ENCODE measurements around the gene KRT78. TPM values are rescaled to one million over a fixed set of nuclear protein-coding genes. Genes with fewer than 3 reads are reported as not detected.

The KRT78 gene
- total RNA-seq, 1 donor from 2014 or later, result not detected

- Histone ChIP-seq H3K4me1 (no peaks in the 10 kb centered on the region), H3K36me3 (no peaks in the 10 kb centered on the region), H3K27me3 (ENCODE audit: low read depth) (peaks cover 73% of the 10 kb centered on the region), H3K27ac (replicated peaks) (no peak overlapping the region), H3K4me3 (no peak overlapping the region), H3K9me3 (replicated peaks) (no peaks in the 10 kb centered on the region)
- intact Hi-C loops (cut with micrococcal nuclease), result no loop called here
- TF ChIP-seq CTCF (IDR thresholded peaks at IDR 0.05; ENCODE audit: borderline replicate concordance), result no peak
- DNase-seq, result no peak
Observed at GRCh38 chr12:52847335-52848102, 1.3 kb downstream of the KRT78 start.

DNA sequence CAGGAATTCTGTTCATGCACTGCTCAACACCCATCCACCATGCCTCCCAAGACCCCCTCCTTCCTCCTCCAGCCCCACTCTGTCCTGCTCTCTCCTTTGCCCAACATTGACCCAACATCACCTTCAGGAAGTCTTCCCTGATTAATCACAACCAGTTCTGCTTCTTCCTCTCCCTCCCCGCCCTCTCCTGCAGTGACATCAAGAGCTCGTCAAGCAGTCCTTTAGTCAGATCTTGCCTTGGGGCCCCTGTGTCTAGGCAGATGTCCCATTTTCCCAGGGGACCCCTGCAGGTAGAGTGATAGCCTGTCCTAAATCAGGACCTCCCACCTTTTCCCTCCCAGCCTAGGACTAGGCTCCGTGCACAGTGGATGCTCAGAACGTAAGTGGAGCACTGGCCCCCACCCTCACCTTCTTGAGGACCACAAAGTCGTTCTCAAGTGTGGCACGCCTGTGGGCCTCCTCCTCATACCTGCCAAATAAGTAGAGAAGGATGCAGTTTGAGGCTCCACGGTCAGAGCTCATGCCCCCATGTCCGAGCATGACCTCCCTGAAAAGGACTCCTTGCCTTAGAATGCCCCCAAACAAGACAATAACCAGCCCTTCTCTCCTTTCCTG is 2.3 kb downstream of the KRT78 start:
- no peak overlapping the region for H3K27ac ChIP-seq (replicated peaks)
- intact Hi-C loops (cut with micrococcal nuclease), result no loop called here
- no peaks in the 10 kb centered on the region for H3K9me3 ChIP-seq (replicated peaks)
- no peak overlapping the region for H3K4me3 ChIP-seq
- TF ChIP-seq CTCF (IDR thresholded peaks at IDR 0.05; ENCODE audit: borderline replicate concordance), result no peak
- H3K27me3 ChIP-seq (ENCODE audit: low read depth), result peaks cover 69% of the 10 kb centered on the region
- H3K4me1 ChIP-seq, result no peaks in the 10 kb centered on the region
- H3K36me3 ChIP-seq, result no peaks in the 10 kb centered on the region
- DNase-seq, result no peak

DNA sequence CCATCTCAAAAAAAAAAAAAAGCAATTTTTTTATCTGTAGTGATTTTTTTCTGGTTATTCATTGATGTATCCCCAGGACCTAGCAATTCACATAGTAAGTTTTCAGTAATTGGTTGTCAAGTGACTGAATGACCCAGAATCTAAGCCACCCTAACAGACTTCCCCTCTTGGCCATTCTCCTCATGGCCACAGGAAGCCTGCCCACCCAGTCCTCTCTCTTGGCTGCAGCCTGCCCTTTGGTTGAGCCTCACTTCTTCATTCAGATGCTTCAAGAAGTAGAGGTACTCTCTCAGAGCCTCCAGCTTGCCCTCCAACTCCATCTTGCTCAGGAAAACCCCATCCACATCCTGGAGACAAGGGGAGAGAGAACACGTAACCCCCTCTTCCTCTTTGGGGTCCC is 2.8 kb downstream of the KRT78 start:
- Histone ChIP-seq H3K27me3 (ENCODE audit: low read depth) (peaks cover 69% of the 10 kb centered on the region), H3K4me1 (no peaks in the 10 kb centered on the region), H3K27ac (replicated peaks) (no peak overlapping the region), H3K4me3 (no peak overlapping the region), H3K36me3 (no peaks in the 10 kb centered on the region), H3K9me3 (replicated peaks) (no peaks in the 10 kb centered on the region)
- DNase-seq, result no peak
- intact Hi-C loops (cut with micrococcal nuclease), result no loop called here
- no peak for TF ChIP-seq CTCF (IDR thresholded peaks at IDR 0.05; ENCODE audit: borderline replicate concordance)

- no peak for DNase-seq
- no peak overlapping the region for H3K27ac ChIP-seq (replicated peaks)
- no peaks in the 10 kb centered on the region for H3K4me1 ChIP-seq
- H3K36me3 ChIP-seq, result no peaks in the 10 kb centered on the region
- peaks cover 69% of the 10 kb centered on the region for H3K27me3 ChIP-seq (ENCODE audit: low read depth)
- no peak for TF ChIP-seq CTCF (IDR thresholded peaks at IDR 0.05; ENCODE audit: borderline replicate concordance)
- no peak overlapping the region for H3K4me3 ChIP-seq
- no peaks in the 10 kb centered on the region for H3K9me3 ChIP-seq (replicated peaks)
- intact Hi-C loops (cut with micrococcal nuclease), result no loop called here
Observed at GRCh38 chr12:52844386-52844785, 4.4 kb downstream of the KRT78 start.

DNA sequence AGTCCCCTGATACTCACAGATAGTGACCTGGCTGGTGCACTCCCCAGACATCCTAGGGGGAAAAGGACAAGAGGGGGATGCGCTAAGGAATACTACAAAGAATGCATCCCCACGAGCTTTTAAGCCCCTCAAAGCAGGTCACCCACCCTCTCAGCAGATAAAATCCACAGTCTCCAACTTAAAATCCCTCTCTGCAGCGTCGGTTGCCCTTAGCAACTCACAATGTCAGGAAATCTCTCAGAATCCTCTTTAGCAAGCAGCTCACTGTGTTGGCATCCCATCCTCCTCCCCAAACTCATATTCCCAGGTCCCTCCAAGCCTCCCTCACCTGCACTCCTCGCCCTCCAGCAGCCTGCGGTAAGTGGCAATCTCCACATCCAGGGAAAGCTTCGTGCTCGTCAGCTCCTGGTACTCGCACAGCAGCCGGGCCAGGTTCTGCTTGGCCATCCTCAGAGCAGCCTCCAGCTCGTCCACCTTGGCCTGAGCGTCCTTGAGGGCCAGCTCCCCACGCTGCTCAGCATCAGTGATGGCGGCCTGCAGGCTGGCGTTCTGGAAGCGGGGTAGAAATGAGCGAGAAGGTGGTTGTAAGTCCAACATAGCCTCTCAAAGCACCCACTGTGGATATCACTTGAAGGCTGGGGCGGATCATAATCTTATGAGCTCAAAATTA is 9.2 kb downstream of the KRT78 start:
- H3K27ac ChIP-seq (replicated peaks), result no peak overlapping the region
- DNase-seq, result no peak
- peaks cover 81% of the 10 kb centered on the region for H3K27me3 ChIP-seq (ENCODE audit: low read depth)
- H3K4me1 ChIP-seq, result no peaks in the 10 kb centered on the region
- H3K4me3 ChIP-seq, result no peak overlapping the region
- H3K9me3 ChIP-seq (replicated peaks), result no peaks in the 10 kb centered on the region
- H3K36me3 ChIP-seq, result no peaks in the 10 kb centered on the region
- intact Hi-C loops (cut with micrococcal nuclease), result no loop called here
- TF ChIP-seq CTCF (IDR thresholded peaks at IDR 0.05; ENCODE audit: borderline replicate concordance), result no peak
